ENCODE data around the gene MBNL2.

MBNL2 gene

GRCh38 chr13:97235549-97236231, 13.6 kb downstream of the MBNL2 start:
- DNase-seq: no peak

- DNase-seq: no peak
Measured at GRCh38 chr13:97237388-97237787, 15.3 kb downstream of the MBNL2 start.

- no peak for DNase-seq
Measured at GRCh38 chr13:97238432-97238831, 16.3 kb downstream of the MBNL2 start.

- DNase-seq: no peak
Measured at GRCh38 chr13:97238883-97239282, 16.8 kb downstream of the MBNL2 start.

GRCh38 chr13:97239306-97239705, 17.2 kb downstream of the MBNL2 start:
- DNase-seq: no peak

- no peak for DNase-seq
Measured at GRCh38 chr13:97239943-97240787, 18.0 kb downstream of the MBNL2 start.

- DNase-seq: no peak
Measured at GRCh38 chr13:97240788-97241734, 18.9 kb downstream of the MBNL2 start.

- no peak for DNase-seq
Measured at GRCh38 chr13:97241761-97242160, 19.6 kb downstream of the MBNL2 start.

- no peak for DNase-seq
Measured at GRCh38 chr13:97242755-97243497, 20.8 kb downstream of the MBNL2 start.

- DNase-seq: no peak
Measured at GRCh38 chr13:97243915-97244781, 22.0 kb downstream of the MBNL2 start.

- DNase-seq: no peak
Measured at GRCh38 chr13:97245011-97245410, 22.9 kb downstream of the MBNL2 start.

- DNase-seq: no peak
Measured at GRCh38 chr13:97246596-97247158, 24.5 kb downstream of the MBNL2 start.

GRCh38 chr13:97248243-97248642, 26.1 kb downstream of the MBNL2 start:
- DNase-seq: no peak

- no peak for DNase-seq
Measured at GRCh38 chr13:97249093-97249795, 27.1 kb downstream of the MBNL2 start.

GRCh38 chr13:97249796-97250495, 27.8 kb downstream of the MBNL2 start:
- DNase-seq: no peak

- no peak for DNase-seq
Measured at GRCh38 chr13:97250560-97250959, 28.4 kb downstream of the MBNL2 start.

GRCh38 chr13:97252735-97253134, 30.6 kb downstream of the MBNL2 start:
- no peak for DNase-seq

GRCh38 chr13:97253581-97254293, 31.6 kb downstream of the MBNL2 start:
- DNase-seq: no peak

GRCh38 chr13:97254816-97255215, 32.7 kb downstream of the MBNL2 start:
- DNase-seq: no peak

Measured in CD4-positive, alpha-beta T cell treated with Interleukin-17A for 4 hours (primary cell).